Glomerular visceral epithelial cell (primary cell): Measurements from ENCODE around the gene ACTL7B.
A peak's percentile ranks its signal among the peaks of the same experiment; 100 is the strongest.
"Not testable (repeated sequence)": the region's sequence is repeated elsewhere in the genome, so short reads cannot be mapped to it uniquely, and the experiment has no call there.

ENCODE experiments used
- DNase-seq: peaks from one replicate; pipeline ENCODE4 v3.0.0-alpha.2; 2016; ENCODE audit errors: extremely low spot score

Gene ACTL7B

GRCh38 chr9:108844856-108845255 is 10.9 kb downstream of the ACTL7B start:
- no peak for DNase-seq

GRCh38 chr9:108844391-108844790 is 11.4 kb downstream of the ACTL7B start:
- no peak for DNase-seq

- no peak for DNase-seq
Measured at GRCh38 chr9:108842610-108843295, 13.0 kb downstream of the ACTL7B start.

- not testable (repeated sequence) for DNase-seq
Measured at GRCh38 chr9:108839561-108839960, 16.2 kb downstream of the ACTL7B start.

DNA sequence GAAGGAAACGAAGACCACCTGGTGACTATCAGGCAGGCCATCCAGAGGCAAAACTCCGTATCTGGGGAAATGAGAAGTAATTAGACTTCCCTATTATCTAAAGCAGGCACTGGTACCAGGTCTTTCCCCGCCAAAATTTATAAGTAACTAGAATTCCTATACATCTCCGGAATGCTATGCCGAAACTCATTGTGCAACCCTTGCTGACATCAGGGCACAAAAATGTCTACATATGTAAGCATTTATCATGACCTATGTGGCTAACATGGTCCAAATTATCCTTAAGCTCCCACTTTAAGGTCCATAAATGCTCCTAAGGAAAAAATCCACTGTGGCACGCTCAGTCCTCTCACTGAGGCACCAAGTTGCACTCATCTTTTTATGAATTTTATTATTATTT is 17.8 kb downstream of the ACTL7B start:
- peak; percentile 31 for DNase-seq

DNA sequence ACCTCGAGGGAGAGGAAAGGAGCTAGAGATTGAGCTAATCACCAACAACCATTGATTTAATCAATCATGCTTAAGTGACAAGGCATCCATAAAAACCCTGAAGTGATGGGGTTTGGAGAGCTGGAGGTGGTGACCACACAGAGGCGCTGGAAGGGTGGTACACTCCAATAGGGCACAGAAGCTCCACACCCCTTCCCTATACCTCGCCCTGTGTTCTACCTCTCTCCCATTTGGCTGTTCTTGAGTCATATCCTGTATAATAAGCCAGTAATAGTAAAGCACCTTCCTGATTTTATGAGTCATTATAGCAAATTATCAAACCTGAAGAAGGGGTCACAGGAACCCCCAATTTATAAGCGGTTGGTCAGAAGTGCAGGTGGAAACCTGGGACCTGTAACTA is 18.3 kb downstream of the ACTL7B start:
- DNase-seq = no peak

GRCh38 chr9:108836781-108837180 is 19.0 kb downstream of the ACTL7B start:
- DNase-seq = peak; percentile 26

- DNase-seq = no peak
Measured at GRCh38 chr9:108836319-108836718, 19.5 kb downstream of the ACTL7B start.

- no peak for DNase-seq
Measured at GRCh38 chr9:108835831-108836230, 20.0 kb downstream of the ACTL7B start.

DNA sequence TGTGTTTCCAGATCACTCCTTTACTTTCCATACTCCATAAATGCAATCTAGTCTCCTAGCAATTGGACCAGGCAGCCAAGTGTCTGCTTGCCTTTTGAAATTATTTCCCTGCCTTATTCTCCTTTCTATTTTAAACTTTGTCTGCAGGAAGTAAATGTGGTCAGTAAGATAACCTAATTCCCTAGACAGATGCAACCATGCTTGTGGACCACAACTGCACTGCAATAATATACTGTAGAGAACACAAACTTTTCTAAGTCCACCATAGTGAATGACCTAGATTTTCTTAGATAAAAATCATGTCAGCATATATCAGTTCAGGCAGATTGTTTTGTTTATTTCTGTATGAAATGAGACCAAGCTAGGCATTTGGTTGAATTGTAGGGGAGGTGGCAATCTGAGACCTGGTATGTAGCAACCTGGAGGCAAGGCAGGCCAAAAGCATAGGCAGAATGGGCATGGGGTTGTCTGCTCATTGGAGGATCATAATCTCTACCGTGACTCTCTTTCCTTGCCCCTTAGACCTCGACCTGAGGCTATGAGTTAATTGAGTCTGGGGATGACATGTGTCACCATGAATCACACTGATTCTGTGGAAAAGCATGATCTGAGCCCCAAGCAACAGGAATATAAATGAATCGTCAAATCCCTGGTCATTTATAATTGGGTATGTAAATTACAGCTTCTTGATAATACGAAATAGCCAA is 20.7 kb downstream of the ACTL7B start:
- no peak for DNase-seq

DNA sequence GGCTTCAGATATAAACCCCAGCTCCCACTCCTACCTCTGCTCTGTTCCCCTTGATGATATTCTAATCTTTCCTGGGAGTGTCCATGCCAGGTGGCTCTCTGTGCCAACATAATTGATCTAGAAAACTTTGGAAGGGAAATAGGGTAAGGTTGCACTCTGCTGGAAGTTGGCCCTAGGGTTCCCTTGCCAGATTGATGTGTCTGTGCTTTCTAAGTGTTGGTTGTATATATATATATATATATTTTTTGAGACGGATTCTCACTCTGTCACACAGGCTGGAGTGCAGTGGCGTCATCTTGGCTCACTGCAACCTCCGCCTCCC is 23.6 kb downstream of the ACTL7B start:
- no peak for DNase-seq

DNA sequence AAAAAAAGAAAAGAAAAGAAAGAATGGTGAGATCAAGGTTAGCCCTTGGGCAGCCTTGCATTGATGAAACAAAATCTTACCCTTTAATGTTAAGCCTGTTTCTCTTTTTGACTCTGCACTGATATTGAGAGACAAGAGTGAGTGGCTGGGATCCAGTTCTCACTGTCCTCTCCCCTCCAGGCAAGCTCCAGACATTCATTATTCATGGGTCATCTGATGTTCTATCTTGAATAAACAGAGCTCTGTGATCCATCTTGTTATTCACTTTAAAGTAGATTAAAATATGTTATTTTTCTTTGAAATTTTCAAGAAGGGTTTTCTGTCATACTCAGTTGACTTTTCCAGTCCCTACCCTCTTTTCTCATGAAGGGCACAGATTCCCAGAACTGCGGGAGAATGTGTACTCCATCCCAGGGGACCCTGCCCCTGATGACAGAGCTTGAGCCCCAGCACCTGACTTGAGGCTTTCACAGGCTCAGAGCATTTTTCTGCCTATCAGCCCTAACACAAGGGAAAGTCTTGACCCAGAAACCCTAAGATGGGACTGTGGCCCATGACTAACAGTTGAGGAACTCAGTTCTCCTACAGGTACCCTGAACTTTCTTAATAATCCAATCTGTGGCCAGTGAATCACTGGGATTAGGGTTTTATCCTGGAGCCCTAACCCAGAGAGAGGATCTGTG is 24.1 kb downstream of the ACTL7B start:
- peak; percentile 33 for DNase-seq

DNA sequence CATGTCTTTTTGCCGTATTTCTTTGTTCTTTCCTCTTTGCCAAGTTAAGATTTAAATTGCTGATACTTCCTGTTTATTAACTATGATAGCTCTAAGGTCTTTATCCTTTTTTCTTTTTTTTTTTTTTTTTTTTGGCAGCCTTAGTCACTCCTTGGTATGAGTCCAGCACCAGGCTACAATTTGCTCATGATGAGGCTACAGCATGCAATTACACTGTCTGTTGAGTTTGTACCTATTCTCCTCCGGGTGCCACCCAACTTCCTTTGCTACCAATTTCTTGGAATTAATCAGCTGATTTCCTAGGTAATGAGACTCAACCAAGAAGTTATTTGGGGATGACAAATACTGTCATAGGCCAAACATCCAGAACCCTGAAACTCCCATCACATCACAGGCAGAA is 25.5 kb downstream of the ACTL7B start:
- DNase-seq = no peak

GRCh38 chr9:108823829-108824228 is 32.0 kb downstream of the ACTL7B start:
- no peak for DNase-seq

DNA sequence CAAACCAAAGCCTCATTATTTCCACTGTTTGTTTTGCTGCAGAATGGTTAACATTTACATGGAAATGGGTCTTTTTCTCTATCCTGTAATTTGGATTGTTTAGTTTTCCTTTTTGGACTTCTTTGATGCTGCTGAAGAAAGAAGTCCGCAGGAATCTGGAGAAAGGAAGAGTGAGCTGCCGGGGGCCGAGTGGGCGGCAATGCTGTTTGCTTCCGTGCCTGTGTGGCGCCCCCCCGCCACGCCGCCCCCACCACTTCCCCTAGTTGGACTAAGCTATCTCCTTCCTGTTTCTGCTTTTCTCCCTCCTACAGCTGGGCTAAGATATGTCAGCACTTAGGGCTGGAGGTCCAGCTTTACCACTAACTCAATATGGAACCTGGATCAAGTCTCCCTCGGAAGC is 39.7 kb downstream of the ACTL7B start:
- no peak for DNase-seq

GRCh38 chr9:108815156-108815555 is 40.6 kb downstream of the ACTL7B start:
- no peak for DNase-seq

- peak; percentile 37 for DNase-seq
Measured at GRCh38 chr9:108813951-108814601, 41.7 kb downstream of the ACTL7B start.

GRCh38 chr9:108812396-108813025 is 43.3 kb downstream of the ACTL7B start:
- no peak for DNase-seq

- no peak for DNase-seq
Measured at GRCh38 chr9:108811944-108812343, 43.8 kb downstream of the ACTL7B start.

- no peak for DNase-seq
Measured at GRCh38 chr9:108809269-108809668, 46.5 kb downstream of the ACTL7B start.
